ENCODE data around the gene BCL3.
"Not testable (repeated sequence)": the region's sequence is repeated elsewhere in the genome, so short reads cannot be mapped to it uniquely, and the experiment has no call there.

Gene BCL3

GRCh38 chr19:44721369-44721768 lies 27.1 kb upstream of the BCL3 start:
- DNase-seq, result not testable (repeated sequence)

- DNase-seq, result no peak
These were observed 26.1 kb upstream of the BCL3 start for GRCh38 chr19:44722131-44723121.

GRCh38 chr19:44723299-44723951 lies 25.1 kb upstream of the BCL3 start:
- no peak for DNase-seq

GRCh38 chr19:44723952-44724319 lies 24.6 kb upstream of the BCL3 start:
- peak; percentile 81 for DNase-seq

GRCh38 chr19:44725251-44725650 lies 23.3 kb upstream of the BCL3 start:
- DNase-seq, result no peak

GRCh38 chr19:44725684-44726083 lies 22.8 kb upstream of the BCL3 start:
- DNase-seq, result no peak

GRCh38 chr19:44726465-44726864 lies 22.0 kb upstream of the BCL3 start:
- no peak for DNase-seq

GRCh38 chr19:44728178-44728577 lies 20.3 kb upstream of the BCL3 start:
- DNase-seq, result no peak

GRCh38 chr19:44729516-44730033 lies 18.9 kb upstream of the BCL3 start:
- no peak for DNase-seq

GRCh38 chr19:44731081-44731480 lies 17.4 kb upstream of the BCL3 start:
- no peak for DNase-seq

- no peak for DNase-seq
These were observed 16.9 kb upstream of the BCL3 start for GRCh38 chr19:44731622-44732021.

GRCh38 chr19:44732235-44733014 lies 16.1 kb upstream of the BCL3 start:
- no peak for DNase-seq

- DNase-seq, result no peak
These were observed 14.2 kb upstream of the BCL3 start for GRCh38 chr19:44734357-44734756.

GRCh38 chr19:44735011-44735410 lies 13.5 kb upstream of the BCL3 start:
- no peak for DNase-seq

GRCh38 chr19:44737238-44738071 lies 11.1 kb upstream of the BCL3 start:
- DNase-seq, result no peak

- no peak for DNase-seq
These were observed 10.4 kb upstream of the BCL3 start for GRCh38 chr19:44738136-44738535.

GRCh38 chr19:44738603-44739558 lies 9.6 kb upstream of the BCL3 start:
- no peak for DNase-seq

- DNase-seq, result no peak
These were observed 8.1 kb upstream of the BCL3 start for GRCh38 chr19:44740351-44740824.

- DNase-seq, result no peak
These were observed 7.2 kb upstream of the BCL3 start for GRCh38 chr19:44741258-44741731.

- no peak for DNase-seq
These were observed 6.6 kb upstream of the BCL3 start for GRCh38 chr19:44741841-44742329.

All from activated CD4-positive, CD25-positive, alpha-beta regulatory T cell treated with anti-CD3 and anti-CD28 coated beads, Interleukin-2, amount 50 U/mL, for 72 hours (primary cell).